ENCODE measurements around the gene ABHD11.
A peak's percentile ranks its signal among the peaks of the same experiment; 100 is the strongest.
"Not testable (repeated sequence)": the region's sequence is repeated elsewhere in the genome, so short reads cannot be mapped to it uniquely, and the experiment has no call there.

ABHD11 gene, protein sequence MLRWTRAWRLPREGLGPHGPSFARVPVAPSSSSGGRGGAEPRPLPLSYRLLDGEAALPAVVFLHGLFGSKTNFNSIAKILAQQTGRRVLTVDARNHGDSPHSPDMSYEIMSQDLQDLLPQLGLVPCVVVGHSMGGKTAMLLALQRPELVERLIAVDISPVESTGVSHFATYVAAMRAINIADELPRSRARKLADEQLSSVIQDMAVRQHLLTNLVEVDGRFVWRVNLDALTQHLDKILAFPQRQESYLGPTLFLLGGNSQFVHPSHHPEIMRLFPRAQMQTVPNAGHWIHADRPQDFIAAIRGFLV

DNA sequence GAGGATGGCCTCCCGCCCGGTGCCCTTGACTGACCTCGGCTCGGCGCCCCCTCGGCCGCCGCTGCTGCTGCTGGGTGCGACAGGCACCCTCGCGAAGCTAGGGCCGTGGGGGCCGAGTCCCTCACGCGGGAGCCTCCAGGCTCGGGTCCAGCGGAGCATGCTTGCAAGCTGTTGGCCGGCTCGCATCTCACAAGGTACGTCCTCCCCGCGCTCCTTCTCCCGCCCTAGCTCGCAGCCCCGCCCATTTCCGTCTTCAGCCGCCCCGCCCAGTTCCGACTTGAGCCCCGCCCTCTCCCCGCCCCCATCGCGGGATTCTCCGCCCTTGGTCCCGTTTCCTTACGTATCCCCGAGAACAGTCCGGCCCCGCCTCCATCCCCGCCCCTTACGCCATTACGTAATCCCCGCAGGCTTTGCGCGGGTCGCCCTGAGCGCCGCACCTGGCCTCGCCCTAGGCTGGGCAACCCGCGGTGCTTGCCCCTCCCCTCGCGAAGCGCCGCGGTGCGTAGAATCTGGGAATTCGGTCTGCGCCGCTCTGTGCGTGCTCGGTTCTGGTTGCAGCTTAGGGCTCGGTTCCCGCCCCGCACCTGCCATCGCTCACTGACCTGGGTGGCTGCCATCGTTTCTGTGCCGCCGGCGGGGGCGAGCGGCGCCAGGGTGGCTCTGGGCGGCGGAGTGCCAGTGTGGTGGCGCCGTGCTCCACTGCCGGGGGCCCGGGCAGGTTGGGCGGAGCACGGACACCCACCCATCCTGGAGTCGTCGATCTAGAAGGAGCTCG lies at the start of gene ABHD11:
Gene ABHD11, minus strand, starts transcription at position 191 of the 775 bp plus-strand sequence. Its CDS starts 32 bp downstream, at position 159.
- DNase-seq, result peak; percentile 90

DNA sequence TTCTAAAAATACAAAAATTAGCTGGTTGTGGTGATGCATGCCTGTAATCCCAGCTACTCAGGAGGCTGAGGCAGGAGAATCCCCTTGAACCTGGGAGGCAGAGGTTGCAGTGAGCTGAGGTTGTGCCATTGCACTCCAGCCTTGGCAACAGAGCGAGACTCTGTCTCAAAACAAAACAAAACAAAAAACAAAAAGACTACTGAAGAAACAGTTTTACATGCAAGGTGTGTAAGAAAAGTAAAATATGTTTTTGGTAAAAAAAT lies 49.1 kb upstream of the ABHD11 start:
- DNase-seq, result not testable (repeated sequence)

DNA sequence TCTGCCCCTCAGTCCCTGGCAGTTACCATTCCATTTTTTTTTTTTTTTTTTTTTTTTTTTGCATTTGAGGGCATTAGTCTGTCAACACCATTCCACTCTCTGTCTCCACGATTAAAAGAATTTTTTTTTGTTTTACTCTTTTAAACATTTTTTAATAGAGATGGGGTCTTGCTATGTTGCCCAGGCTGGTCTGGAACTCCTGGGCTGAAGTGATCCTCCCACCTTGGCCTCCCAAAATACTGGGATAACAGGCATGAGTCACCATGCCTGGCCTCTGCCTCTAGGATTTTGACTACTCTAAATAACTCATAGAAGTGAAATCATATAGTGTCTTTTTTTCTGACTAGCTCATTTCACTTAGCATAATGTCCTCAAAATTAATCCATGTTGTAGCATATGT lies 48.0 kb upstream of the ABHD11 start:
- DNase-seq, result no peak

DNA sequence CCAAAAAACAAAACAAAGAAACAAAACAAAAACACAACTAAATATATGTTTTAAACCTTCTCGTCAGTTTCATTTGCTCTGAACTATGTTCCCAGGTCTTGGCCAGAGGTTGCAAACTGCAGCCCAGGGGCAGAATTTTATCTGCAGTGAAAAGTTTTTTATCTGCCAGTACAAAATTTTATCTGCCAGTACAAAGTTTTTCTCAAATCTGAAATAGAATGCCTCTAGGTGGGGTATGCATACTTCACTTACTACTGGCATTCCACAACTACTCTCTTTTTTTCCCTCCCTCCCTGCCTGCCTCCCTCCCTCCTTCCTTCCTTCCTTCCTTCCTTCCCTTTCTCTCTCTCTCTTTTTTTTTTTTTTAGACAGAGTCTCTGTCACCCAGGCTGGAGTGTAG lies 40.9 kb upstream of the ABHD11 start:
- DNase-seq, result no peak

DNA sequence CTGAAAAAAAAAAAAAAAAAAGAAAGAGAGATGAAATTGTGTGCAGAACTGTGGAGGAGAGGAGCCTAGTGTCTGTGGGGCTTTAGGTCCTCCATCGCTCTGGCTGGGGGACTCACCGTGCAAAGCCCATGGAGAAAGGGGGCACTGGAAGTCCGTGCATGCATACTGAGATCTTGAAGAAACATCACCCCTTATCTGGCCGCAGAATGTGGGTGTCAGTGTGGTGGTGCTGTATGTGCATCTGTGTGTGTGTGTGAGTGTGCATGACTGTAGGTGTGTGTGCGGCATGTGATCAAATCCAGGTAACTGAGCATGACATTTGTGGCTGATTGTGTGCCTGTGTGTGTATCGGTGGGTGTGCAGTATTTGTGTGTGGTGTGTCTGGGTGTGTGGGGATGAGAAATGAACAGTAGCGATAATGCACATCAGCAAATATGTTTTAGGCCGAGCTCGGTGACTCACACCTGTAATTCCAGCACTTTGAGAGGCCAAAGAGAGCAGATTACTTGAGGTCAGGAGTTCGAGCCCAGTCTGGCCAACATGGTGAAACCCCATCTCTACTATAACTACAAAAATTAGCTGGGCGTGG lies 40.3 kb upstream of the ABHD11 start:
- DNase-seq, result no peak

DNA sequence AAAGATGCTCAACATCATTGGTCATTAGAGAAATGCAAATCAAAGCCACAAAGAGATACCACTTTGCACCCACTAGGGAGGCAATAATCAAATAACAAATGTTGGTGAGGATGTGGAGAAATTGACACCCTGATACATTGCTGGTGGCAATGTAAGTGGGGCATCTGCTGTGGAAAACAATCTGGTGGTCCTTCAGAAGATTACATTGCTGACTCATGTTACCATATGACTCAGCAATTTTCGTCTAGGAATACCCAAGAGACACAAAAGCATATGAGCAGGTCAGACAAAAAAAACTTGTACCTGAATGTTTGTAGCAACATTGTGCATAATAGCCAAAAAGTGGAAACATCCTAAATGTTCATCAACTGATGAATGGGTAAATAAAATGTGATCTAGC lies 36.3 kb upstream of the ABHD11 start:
- DNase-seq, result peak; percentile 70

DNA sequence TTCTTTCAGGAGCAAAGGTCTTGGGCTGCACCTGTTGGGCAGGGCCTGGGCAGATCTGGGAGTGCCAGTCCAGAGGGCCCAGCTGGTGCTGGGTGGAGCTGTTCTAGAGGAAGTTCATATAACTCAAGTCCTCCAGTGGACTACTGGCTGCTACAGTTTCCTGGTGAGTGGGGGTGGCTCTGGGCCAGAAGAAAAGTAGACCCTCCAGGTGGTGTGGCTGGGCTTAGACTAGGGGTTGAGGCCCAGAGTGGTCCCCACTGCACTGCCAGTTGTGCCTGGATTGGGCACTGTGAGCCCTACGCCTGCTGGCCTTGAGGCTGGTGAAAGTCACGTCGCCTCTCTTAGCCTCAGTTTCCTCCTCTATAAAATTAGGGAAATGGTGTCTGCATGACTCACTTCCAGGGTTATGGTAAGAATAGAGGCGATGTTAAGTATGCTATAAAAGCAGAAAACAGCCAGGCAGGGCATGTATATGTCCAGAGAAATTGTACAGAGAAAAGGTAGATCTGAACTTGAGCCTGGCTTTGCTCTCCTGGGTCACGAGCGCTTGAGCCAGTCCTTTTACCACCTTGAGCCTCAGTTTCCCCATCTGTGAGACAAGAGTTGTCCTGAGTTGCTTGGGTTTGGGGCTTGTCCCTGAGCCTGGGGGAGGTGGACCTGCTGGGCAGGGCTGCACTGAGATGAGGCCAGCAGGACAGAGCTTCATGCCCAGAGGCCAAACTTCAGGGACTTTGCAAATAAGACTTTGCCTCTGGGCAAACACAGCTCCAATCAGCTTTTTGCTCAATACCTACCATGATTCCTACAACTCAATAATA lies 35.3 kb upstream of the ABHD11 start:
- no peak for DNase-seq

DNA sequence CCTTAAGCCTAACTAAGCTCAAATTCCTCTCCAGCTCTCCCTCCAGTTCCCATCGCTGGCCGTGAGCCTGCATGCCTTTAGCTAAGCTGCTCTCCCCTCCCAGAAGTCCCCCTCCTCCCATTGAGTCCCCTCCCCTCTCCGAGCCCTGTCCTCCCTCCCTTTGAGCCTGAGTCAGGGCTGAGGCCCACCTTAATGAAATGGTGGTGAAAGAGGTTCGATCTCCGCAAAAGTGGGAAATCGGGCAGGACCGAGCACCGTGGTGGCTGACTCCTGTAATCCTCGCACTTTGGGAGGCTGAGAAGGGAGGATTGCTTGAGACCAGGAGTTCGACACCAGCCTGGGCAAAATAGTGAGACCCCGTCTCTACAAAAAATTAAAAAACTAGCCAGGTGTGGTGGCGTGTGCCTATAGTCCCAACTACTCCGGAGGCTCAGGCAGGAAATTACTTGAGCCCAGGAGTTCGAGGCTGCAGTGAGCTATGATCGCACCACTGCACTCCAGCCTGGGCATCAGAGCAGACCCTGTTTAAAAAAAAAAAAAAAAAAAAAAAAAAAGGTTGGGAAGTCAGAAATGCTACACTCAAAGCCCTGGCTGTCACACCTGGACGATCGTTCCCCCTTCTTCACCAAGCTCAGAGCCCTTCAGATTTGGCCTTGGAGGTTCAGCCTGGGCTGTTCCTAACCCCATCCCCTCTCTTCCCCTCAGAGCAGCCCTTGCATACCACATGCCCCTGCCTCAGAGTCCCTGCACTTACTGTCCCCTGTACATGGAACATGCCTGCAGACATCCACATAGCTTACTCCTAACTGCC lies 32.5 kb upstream of the ABHD11 start:
- no peak for DNase-seq

DNA sequence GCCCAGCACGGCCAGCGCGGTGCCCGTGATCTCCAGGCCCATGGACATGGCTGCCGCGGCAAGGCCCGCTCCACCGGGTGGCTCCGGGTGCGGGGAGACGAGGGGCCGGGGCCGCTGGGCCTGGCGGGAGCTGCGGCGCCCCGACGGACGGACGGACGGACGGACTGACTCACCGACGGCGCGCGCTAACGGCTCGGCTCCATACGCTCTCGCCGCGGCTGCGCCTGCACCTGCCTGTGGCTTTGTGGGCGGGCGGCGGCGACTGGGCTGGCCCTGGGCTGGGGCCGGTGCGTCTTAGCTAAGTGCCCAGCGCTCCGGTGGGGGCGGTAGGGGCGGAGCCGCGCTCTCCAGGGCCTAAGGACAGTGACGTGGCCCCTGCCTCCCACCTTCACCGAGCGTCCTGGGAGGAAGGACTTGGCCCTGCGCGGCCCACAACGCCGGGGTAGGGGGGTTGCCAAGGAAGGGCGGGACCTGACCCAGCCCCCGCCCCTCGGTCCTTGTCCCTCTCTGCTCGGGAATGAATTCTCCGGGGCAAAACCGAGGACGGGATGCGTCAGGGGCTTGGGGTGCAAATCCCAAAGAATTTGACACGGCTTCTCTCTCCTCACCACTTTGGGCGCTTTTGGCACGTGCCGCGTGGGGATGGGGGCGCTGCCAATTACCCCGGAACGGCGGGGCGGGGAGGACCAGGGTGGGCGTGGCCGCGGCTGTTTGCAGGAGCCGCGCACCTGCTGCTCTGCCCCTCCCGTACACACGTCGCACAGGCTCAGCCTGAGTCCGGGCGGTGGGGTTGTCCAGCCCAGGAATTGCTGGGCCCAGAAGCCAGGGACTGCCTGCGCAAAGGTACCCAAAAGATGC lies 31.6 kb upstream of the ABHD11 start, which contains the start of gene CLDN3:
Gene CLDN3, minus strand, starts transcription at position 269 of the 858 bp plus-strand sequence. Its CDS starts 221 bp downstream, at position 48.
- no peak for DNase-seq

DNA sequence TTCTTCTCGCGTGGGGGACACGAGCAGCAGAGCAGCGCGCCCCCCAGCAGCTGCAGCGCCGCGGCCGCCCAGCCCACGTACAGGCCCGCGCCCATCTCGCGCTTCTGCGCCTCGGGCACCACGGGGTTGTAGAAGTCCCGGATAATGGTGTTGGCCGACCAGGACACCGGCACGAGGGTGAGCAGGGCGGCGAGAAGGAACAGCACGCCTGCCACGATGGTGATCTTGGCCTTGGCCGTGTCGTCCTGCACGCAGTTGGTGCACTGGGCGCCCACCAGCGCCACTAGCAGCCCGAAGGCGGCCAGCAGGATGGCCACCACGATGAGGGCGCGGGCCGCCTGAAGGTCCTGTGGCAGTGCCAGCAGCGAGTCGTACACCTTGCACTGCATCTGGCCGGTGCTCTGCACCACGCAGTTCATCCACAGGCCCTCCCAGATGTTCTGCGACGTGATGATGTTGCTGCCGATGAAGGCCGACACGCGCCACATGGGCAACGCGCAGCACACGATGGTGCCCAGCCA lies 30.9 kb upstream of the ABHD11 start:
- DNase-seq, result no peak

DNA sequence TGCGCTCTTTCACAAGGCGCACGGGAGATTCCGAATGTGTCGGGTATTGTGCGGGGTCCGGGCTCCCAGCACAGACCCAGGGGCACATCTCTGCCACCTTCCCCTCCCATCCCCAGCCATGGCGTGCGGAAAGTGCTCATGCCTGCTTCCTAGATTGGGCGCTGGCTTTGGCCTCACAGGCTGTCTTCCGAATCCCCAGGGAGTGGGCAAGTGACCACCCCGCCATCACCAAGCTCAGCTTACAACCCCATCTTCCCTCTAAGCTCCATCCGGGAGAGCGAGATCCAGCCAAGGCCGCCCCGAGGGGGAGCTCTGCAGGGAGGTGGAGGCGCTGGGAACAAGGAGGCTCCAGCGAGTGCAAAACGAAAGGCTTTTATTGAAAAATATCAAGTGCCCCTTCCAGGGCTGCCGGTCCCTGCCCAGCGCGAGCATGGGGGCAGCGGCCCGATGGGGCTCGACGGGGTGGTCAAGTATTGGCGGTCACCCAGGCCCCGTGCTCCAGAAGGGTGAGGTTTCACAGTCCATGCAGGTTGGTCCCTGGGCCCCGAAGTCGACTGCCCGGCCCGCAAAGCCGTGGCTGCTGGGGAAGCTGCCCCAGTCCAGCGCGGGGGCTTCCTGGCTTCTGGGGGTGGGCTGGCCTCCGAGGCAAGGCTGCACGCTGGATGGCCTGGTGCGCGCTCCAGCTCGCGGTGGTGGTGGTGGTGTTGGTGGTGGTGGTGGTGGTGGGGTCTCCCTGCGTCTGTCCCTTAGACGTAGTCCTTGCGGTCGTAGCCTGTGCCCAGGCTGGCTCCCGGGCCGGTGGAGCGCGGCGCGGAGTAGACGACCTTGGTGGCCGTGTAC lies 30.3 kb upstream of the ABHD11 start:
- no peak for DNase-seq

DNA sequence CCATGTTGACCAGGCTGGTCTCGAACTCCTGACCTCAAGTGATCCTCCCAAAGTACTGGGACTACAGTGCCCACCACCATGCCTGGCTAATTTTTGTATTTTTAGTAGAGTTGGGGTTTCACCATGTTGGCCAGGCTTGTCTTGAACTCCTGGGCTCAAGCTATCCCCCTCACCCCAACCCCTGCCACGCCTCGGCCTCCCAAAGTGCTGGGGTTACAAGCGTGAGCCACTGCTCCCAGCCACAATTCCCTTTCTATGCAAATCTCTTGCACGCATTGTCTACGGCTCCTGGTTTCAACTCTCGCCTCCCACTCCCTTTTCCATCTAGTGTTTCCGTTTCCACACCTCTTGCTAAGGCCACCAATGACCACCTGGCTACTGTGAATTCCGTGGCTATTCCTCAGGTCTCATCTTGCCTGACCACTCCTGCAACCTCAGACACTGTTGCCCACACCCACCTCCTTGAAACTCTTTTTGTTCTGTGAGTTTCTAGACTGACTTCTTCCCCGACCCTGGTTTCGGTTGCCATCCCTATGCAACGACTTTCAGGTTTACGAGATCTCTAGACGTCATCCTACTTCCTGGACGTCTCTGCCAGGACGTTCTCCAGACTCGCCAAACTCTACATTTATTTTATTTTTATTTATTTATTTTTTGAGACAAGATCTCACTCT lies 28.1 kb upstream of the ABHD11 start:
- DNase-seq, result no peak

DNA sequence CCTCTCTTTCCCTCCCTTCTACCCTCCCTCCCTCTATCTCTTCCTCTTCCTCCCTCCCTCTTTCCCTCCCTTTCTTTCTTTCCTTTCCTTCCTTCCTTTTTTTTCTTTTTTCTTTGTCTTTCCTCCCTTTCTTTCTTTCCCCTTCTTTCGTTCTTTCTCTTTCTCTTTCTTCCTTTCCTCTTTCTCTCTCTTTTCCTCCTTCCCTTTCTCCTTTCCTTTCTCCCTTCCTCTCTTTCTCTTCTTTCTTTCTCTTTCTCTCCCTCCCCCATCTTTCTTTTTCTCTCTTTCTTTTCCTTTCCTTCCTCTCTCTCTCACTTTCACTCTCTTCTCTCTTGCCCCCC lies 24.0 kb upstream of the ABHD11 start:
- DNase-seq, result no peak

DNA sequence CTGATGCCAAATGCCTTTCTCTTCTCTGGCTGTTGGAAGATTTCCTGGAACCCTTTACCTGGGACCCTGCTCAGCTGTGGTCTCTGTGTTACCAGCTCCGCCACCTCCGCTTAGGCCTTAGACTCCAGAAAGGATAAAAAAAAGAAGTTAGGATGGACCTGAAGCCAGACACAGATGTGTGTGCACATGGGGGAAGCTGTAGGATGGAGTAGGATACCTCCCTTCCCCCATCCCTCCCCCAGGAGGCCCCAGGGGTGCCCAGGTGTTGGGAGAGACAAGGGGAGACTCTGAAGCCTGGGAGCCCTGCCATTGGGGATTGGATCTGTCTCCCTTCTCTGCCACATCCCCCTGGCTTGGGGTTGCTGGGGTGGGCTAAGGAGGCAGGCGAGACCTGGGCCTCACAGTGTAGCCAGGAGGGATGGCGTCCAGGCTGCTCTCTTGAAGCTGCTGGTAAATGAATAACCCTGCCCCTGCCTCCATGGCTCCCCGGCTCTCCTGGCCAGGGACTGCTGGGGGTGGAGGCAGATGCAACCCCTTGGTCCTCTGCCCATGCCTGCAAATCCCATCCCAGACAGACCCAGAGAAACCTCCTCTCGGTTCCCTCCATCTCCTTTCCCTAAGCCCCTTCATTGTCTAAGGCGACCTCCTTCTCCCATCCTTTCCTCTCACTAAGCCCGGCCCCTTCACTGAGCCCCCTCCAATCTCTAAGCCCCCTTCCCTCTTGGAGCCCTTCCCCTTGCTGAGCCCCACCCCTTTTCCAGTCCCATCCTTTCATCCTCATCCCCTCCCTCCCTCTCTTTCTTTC lies 23.5 kb upstream of the ABHD11 start:
- DNase-seq, result no peak

DNA sequence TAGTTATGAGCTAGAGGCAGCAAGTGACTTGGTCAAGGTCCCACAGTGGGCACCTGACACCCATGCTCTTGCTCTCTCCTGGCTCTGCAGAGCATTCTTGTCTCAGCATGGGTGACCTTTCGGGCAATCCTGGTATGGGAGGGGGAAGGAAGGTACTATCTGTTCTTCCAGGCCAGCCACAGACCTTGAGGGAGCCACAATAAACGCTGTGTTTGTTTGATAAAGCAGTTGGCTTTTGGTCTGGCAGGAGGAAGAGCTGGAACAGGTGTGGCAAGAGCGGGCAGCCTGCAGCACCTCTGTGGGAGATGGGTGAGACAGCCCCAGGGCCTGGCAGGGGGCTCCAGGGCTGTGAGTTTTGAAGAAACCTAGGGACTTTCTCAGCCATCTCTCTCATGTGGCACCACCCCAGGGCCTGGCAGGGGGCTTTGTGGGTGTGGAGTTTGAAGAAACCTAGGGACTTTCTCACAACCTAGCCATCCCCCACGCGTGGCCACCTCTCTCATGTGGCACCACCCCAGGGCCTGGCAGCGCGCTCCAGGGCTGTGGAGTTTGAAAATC lies 20.1 kb upstream of the ABHD11 start:
- DNase-seq, result peak; percentile 88

DNA sequence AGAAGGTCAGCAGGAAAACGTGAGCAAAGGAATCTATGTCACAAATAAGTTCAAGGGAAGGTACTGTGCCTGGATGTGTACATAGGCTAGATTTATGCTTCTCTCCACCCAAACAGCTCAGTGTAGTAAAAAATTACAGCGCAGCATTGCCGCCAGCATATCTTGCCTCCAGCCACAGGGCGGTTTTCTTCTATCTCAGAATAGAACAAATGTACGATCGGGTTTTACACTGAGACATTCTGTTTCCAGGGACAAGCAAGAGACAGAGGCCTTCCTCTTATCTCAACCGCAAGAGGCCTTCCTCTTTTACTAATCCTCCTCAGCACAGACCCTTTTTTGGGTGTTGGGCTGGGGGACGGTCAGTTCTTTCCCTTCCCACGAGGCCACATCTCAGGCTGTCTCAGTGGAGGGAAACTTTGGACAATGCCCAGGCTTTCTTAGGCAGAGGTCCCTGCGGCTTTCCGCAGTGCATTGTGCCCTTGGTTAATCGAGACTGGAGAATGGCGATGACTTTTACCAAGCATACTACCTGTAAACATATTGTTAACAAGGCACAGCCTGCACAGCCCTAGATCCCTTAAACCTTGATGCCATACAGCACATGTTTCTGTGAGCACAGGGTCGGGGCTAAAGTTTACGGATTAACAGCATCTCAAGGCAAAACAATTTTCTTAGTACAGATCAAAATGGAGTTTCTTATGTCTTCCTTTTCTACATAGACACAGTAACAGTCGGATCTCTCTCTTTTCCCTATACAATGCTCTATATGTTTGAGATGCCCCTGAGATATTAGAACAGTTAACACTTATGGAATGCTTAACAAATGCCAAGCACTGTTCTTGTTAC lies 11.6 kb upstream of the ABHD11 start:
- peak; percentile 88 for DNase-seq

DNA sequence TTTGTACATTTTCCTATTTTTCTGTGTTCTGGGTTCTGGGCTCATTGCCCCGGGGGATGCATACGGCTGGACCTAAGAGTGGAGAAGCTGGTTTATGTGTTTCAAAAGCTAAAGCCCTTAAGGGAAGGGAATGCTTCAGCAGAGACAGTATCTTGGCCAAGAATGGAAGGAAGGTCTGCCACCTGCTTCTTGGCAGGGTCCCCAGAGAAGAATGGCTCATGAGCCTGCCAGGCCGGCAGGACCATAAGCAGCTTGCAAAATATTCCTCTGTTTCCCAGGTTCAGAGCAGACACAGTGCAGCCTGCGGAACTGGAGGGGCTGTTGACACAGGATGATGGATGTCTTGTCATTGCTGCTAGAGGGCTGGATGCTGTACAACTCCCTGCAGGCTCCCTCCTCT lies 7.8 kb upstream of the ABHD11 start:
- no peak for DNase-seq

Measured in hematopoietic multipotent progenitor cell treated with erythropoietin and hydrocortisone succinate and interleukin-3 and kit ligand, for 8 days (in vitro differentiated cells).